Measurements from ENCODE around the gene INPP4A.

DNA sequence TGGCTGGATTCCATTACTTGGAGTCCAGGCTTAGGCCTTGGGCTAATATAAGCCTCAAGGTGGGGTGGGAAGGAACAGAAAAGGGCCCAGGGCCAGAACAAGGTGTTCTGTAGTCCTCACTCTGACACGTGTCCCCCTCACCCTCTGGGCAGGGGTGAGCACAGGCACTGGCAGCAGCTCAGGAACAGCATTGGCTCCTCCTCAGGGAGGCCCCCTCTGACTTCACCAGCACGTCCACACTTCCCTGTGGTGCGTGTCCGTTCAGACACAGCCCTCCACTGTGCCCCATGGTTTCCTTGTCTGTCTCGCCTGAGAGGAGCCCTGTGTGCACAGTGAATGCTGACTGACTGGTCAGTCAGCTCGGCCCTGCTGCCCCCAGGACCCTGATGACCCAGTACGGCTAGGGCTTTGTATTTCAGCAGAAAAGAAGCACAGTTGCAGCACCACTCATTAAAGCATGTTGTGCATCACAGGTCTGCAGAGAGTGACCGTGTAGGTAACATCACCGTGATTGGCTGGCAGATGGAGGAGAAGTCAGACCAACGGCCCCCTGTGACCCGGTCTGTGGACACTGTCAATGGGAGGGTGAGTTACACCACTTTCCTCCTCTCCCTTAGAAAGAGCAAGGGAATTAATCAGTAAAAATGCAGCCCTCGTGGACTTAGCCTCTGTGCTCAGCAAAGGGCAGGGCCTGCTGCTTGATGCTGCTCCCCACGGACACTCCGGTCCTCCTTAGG is 92.9 kb downstream of the INPP4A start:
- TF ChIP-seq, protein P1, sequence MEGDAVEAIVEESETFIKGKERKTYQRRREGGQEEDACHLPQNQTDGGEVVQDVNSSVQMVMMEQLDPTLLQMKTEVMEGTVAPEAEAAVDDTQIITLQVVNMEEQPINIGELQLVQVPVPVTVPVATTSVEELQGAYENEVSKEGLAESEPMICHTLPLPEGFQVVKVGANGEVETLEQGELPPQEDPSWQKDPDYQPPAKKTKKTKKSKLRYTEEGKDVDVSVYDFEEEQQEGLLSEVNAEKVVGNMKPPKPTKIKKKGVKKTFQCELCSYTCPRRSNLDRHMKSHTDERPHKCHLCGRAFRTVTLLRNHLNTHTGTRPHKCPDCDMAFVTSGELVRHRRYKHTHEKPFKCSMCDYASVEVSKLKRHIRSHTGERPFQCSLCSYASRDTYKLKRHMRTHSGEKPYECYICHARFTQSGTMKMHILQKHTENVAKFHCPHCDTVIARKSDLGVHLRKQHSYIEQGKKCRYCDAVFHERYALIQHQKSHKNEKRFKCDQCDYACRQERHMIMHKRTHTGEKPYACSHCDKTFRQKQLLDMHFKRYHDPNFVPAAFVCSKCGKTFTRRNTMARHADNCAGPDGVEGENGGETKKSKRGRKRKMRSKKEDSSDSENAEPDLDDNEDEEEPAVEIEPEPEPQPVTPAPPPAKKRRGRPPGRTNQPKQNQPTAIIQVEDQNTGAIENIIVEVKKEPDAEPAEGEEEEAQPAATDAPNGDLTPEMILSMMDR (IDR thresholded peaks at IDR 0.05): no peak
- no peak for TF ChIP-seq EP300 (IDR thresholded peaks at IDR 0.05)
- TF ChIP-seq POLR2AphosphoS5 (IDR thresholded peaks at IDR 0.05): no peak
